Activated CD8-positive, alpha-beta T cell treated with anti-CD3 and anti-CD28 coated beads for 36 hours (primary cell): Measurements from ENCODE around the gene CCDC61. TPM values are rescaled to one million over a fixed set of nuclear protein-coding genes. Genes with fewer than 3 reads are reported as not detected.

Source experiments
- ATAC-seq: fragments of 200-7000 bp; cut with Tn5 transposase; one replicate; pipeline ENCODE4 v1.10.0; 2021; ENCODE audit warnings: mild to moderate bottlenecking, moderate library complexity
- CTCF ChIA-PET: fragments of 350-600 bp; sonication (Branson Sonifier 250); formaldehyde crosslinking; loops from one replicate; lab custom pipeline; 2021; ENCODE audit warnings: antibody characterized with exemption; lab: Charles Lee
- POLR2A ChIA-PET: fragments of 350-600 bp; sonication (Branson Sonifier 250); formaldehyde crosslinking; loops from one replicate; lab custom pipeline; 2021; ENCODE audit warnings: antibody characterized with exemption; lab: Charles Lee
- DNase-seq: peaks from one replicate; pipeline ENCODE4 v3.0.0-alpha.2; 2020
- H3K27ac Mint-ChIP-seq: one replicate; pipeline ENCODE4 v1.8.0; 2021; ENCODE audit warnings: mild to moderate bottlenecking, mixed read lengths
- H3K27me3 Mint-ChIP-seq: one replicate; pipeline ENCODE4 v1.8.0; 2021; ENCODE audit warnings: mixed read lengths
- H3K36me3 Mint-ChIP-seq: one replicate; pipeline ENCODE4 v1.8.0; 2021; ENCODE audit warnings: low read depth, mixed read lengths
- H3K4me1 Mint-ChIP-seq: one replicate; pipeline ENCODE4 v1.8.0; 2021; ENCODE audit warnings: low read depth, mixed read lengths
- H3K4me3 Mint-ChIP-seq: one replicate; pipeline ENCODE4 v1.8.0; 2021; ENCODE audit warnings: mild to moderate bottlenecking, moderate library complexity, mixed read lengths
- H3K9me3 Mint-ChIP-seq: one replicate; pipeline ENCODE4 v1.8.0; 2021; ENCODE audit warnings: mixed read lengths
- CTCF ChIP-seq: fragments of 200-600 bp; IDR thresholded peaks from one replicate; pipeline ENCODE4 v1.8.0; 2022; ENCODE audit warnings: antibody characterized with exemption, mild to moderate bottlenecking
- intact Hi-C: fragments of 100-400 bp; cut with micrococcal nuclease; formaldehyde crosslinking; loops from one replicate; pipeline ENCODE4 v1.10.0; 2022
- total RNA-seq, 2 experiments: library from RNA; stranded (reverse); gene quantifications; one replicate each; pipeline ENCODE4 v1.2.3, GENCODE V29; 2021

Gene CCDC61
- total RNA-seq, 2 experiments from 2014 or later, result 26.9 to 29.2 TPM

DNA sequence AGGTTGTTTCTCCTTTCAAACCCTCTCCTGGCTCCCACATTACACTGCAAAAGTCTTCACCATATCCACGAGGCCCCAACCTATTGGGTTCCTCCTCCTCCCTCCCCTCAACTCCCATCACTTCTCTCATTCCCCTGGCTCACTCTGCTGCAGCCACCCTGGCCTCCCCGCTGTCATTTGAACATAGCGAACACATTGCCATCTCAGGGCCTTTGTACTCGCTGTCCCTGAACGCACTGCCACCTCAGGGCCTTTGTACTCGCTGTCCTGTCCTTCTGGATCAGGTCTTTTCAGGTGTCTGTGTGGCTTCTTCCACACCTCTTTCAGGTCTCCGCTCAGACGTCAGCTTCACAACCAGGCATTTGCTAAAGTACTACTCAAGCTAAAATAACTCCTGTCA, 1.7 kb downstream of the CCDC61 start:
- no peak for TF ChIP-seq CTCF
- H3K4me3 Mint-ChIP-seq, result no peak overlapping the region
- no peaks in the 10 kb centered on the region for H3K36me3 Mint-ChIP-seq
- H3K27ac Mint-ChIP-seq, result no peak overlapping the region
- intact Hi-C loops, result no loop called here
- DNase-seq, result no peak
- H3K9me3 Mint-ChIP-seq, result no peaks in the 10 kb centered on the region
- H3K4me1 Mint-ChIP-seq, result peaks cover 41% of the 10 kb centered on the region
- no peak for ATAC-seq
- H3K27me3 Mint-ChIP-seq, result no peaks in the 10 kb centered on the region
- ChIA-PET CTCF (interaction anchor here (0.7 kb wide), 1 partner anchor 180 kb away, joined by 3 read pairs; no protein-coding TSS in a partner anchor), POLR2A (no interaction called here)

- H3K4me3 Mint-ChIP-seq, result no peak overlapping the region
- intact Hi-C loops, result no loop called here
Measured at GRCh38 chr19:45998834-45999233, 3.6 kb downstream of the CCDC61 start.

GRCh38 chr19:45999653-46000121, 4.4 kb downstream of the CCDC61 start:
- Mint-ChIP-seq H3K9me3 (no peaks in the 10 kb centered on the region), H3K4me3 (peak overlapping the region; percentile 33), H3K27me3 (no peaks in the 10 kb centered on the region), H3K36me3 (no peaks in the 10 kb centered on the region), H3K4me1 (peaks cover 39% of the 10 kb centered on the region), H3K27ac (no peak overlapping the region)
- ChIA-PET POLR2A (interaction anchor here (0.9 kb wide), 1 partner anchor 23 kb away, joined by 4 read pairs; no protein-coding TSS in a partner anchor), CTCF (interaction anchor here (1.3 kb wide), 1 partner anchor 13 kb away, joined by 4 read pairs; no protein-coding TSS in a partner anchor)
- DNase-seq, result peak; percentile 35
- intact Hi-C loops, result no loop called here
- no peak for ATAC-seq
- TF ChIP-seq CTCF, result no peak

More at GRCh38 chr19:45998834-45999233, 3.6 kb downstream of the CCDC61 start:
- CTCF ChIA-PET, result interaction anchor here (1.3 kb wide), 1 partner anchor 13 kb away, joined by 4 read pairs; no protein-coding TSS in a partner anchor
- Mint-ChIP-seq H3K27ac (no peak overlapping the region), H3K4me1 (peaks cover 41% of the 10 kb centered on the region), H3K27me3 (no peaks in the 10 kb centered on the region), H3K9me3 (no peaks in the 10 kb centered on the region), H3K36me3 (no peaks in the 10 kb centered on the region)
- no peak for DNase-seq
- POLR2A ChIA-PET, result interaction anchor here (0.9 kb wide), 1 partner anchor 23 kb away, joined by 4 read pairs; no protein-coding TSS in a partner anchor
- no peak for ATAC-seq
- no peak for TF ChIP-seq CTCF

DNA sequence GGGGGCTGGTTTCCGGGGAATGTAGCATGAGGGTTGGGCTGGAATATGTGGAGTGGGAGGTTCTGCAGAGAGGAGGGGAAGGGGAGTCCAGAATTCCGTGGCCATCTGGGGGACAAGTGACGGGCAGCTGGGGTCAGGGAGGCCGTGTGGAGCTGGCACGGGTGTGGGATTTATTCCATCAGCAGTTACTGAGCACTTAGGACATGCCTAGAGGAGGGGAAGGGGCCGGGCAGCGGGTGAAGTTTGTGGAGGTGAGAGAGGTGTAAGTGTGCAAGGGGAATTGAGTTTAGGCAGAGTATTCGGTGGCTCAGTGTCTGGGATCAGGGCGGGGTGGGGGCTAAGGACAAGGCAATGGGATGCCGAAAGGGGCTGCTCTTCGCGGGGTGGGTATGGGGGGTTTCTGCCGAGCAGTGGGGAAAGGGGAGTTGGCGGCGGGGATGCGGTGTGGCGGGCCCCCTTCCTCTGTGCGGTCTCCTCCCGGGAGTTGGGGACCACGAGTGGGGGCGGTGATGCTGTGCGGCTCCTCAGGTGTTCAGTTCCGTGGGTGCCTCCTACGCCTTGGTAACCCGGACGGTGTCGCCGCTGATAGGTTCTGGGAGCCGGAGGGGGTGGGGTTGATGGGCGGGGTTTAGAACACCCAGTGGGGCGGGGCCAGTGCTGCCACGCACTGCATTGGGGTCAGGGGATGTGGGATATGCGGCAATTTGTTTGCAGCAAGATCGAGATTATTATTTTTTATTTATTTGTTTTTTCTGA, 5.4 kb downstream of the CCDC61 start:
- ATAC-seq (peak; percentile 86), DNase-seq (peak; percentile 79)
- no peak overlapping the region for H3K27ac Mint-ChIP-seq
- ChIA-PET CTCF (interaction anchor here (1.9 kb wide), 1 partner anchor 10 kb away, joined by 8 read pairs; no protein-coding TSS in a partner anchor), POLR2A (no interaction called here)
- H3K4me3 Mint-ChIP-seq, result peak overlapping the region; percentile 53
- no peak for TF ChIP-seq CTCF
- intact Hi-C loops, result no loop called here
- no peaks in the 10 kb centered on the region for H3K9me3 Mint-ChIP-seq
- H3K36me3 Mint-ChIP-seq, result no peaks in the 10 kb centered on the region
- H3K27me3 Mint-ChIP-seq, result no peaks in the 10 kb centered on the region
- peaks cover 39% of the 10 kb centered on the region for H3K4me1 Mint-ChIP-seq
